ENCODE results near the gene ANXA6. TPM values are rescaled to one million over a fixed set of nuclear protein-coding genes. Genes with fewer than 3 reads are reported as not detected.

The ANXA6 gene
- total RNA-seq, 1 experiment from 2014 or later = 51.9 TPM

DNA sequence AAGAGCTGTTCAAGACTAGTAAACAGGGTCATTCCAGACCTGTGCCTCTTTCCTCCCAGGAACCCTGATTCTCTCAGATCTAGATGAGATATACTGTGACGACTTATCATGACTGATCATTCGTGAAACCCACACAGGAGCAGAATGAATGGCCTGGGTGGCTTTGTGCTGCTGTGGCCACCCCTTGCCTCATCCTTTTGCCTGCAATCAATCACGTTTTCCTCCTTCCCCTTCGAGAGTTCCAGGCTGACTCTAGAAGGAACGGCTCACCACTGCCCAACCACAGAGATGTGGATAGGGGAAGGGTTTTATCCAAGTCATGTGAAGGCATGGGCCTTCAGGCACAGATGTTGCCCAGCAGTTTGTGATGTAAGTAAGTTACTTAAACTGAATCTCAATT, 5.8 kb downstream of the ANXA6 start:
- peaks cover 5% of the 10 kb centered on the region for H3K36me3 Mint-ChIP-seq (ENCODE audit: insufficient read depth, unreplicated experiment)
- no peaks in the 10 kb centered on the region for H3K27me3 Mint-ChIP-seq (ENCODE audit: insufficient read depth, unreplicated experiment)
- intact Hi-C loops (cut with micrococcal nuclease; ENCODE audit: unreplicated experiment) = no loop called here
- Histone ChIP-seq H3K9me3 (no peaks in the 10 kb centered on the region), H3K4me3 (ENCODE audit: low read depth, low read length) (no peak overlapping the region), H3K4me1 (peaks cover 26% of the 10 kb centered on the region), H3K27me3 (replicated peaks; ENCODE audit: control insufficient read depth, insufficient read depth, low read length) (no peaks in the 10 kb centered on the region), H3K36me3 (ENCODE audit: control insufficient read depth, insufficient read depth, low read length) (no peaks in the 10 kb centered on the region; the same call in 1 of the 2 replicates)
- no TSS peak for BruUV-seq (replicated peaks)
- H3K4me1 Mint-ChIP-seq (ENCODE audit: low read depth, unreplicated experiment) = no peaks in the 10 kb centered on the region
- H3K9me3 Mint-ChIP-seq (ENCODE audit: unreplicated experiment) = no peaks in the 10 kb centered on the region
- ChIA-PET POLR2A (no interaction called here), CTCF (no interaction called here)
- DNase-seq = no peak
- TF ChIP-seq CTCF (IDR thresholded peaks at IDR 0.05; ENCODE audit: insufficient read depth in 1 of 2, low read depth in 1 of 2, low read length in 1 of 2, severe bottlenecking in 1 of 2, unreplicated experiment in 1 of 2) = no peak
- no peak overlapping the region for H3K27ac Mint-ChIP-seq (ENCODE audit: unreplicated experiment)
- no peak overlapping the region for H3K4me3 Mint-ChIP-seq (ENCODE audit: unreplicated experiment)

DNA sequence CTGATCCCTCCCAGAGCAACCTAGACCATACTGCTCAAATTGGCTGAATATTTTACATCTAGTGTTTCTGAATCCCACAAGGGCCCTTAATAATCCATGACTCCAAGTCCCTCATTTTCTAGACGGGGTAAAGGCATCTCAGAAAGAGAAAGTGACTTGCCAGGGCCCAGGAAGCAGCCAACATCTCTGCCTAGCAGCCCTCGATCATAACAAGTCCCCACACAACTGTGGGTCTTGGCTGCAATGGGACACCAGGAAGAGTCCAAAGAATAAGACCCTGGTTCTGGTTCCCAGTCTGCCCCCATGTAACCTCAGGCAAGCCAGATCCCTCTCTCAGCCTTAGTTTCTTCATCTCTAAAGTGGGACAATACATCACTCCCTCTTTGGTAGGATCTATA, 6.3 kb downstream of the ANXA6 start:
- Histone ChIP-seq H3K4me1 (peaks cover 21% of the 10 kb centered on the region), H3K27me3 (replicated peaks; ENCODE audit: control insufficient read depth, insufficient read depth, low read length) (no peaks in the 10 kb centered on the region), H3K36me3 (ENCODE audit: control insufficient read depth, insufficient read depth, low read length) (no peaks in the 10 kb centered on the region; the same call in 1 of the 2 replicates), H3K4me3 (ENCODE audit: low read depth, low read length) (no peak overlapping the region), H3K9me3 (no peaks in the 10 kb centered on the region)
- no peak for TF ChIP-seq CTCF (IDR thresholded peaks at IDR 0.05; ENCODE audit: insufficient read depth in 1 of 2, low read depth in 1 of 2, low read length in 1 of 2, severe bottlenecking in 1 of 2, unreplicated experiment in 1 of 2)
- no peak for DNase-seq
- Mint-ChIP-seq H3K4me1 (ENCODE audit: low read depth, unreplicated experiment) (no peaks in the 10 kb centered on the region), H3K9me3 (ENCODE audit: unreplicated experiment) (no peaks in the 10 kb centered on the region), H3K36me3 (ENCODE audit: insufficient read depth, unreplicated experiment) (peaks cover 5% of the 10 kb centered on the region), H3K27ac (ENCODE audit: unreplicated experiment) (no peak overlapping the region), H3K27me3 (ENCODE audit: insufficient read depth, unreplicated experiment) (no peaks in the 10 kb centered on the region), H3K4me3 (ENCODE audit: unreplicated experiment) (no peak overlapping the region)
- intact Hi-C loops (cut with micrococcal nuclease; ENCODE audit: unreplicated experiment) = no loop called here
- no TSS peak for BruUV-seq (replicated peaks)
- POLR2A ChIA-PET = no interaction called here
- CTCF ChIA-PET = interaction anchor here (0.9 to 2.0 kb wide), 3 partner anchors 14 to 25 kb away, joined by 4 to 6 read pairs (median 5); no protein-coding TSS in a partner anchor

DNA sequence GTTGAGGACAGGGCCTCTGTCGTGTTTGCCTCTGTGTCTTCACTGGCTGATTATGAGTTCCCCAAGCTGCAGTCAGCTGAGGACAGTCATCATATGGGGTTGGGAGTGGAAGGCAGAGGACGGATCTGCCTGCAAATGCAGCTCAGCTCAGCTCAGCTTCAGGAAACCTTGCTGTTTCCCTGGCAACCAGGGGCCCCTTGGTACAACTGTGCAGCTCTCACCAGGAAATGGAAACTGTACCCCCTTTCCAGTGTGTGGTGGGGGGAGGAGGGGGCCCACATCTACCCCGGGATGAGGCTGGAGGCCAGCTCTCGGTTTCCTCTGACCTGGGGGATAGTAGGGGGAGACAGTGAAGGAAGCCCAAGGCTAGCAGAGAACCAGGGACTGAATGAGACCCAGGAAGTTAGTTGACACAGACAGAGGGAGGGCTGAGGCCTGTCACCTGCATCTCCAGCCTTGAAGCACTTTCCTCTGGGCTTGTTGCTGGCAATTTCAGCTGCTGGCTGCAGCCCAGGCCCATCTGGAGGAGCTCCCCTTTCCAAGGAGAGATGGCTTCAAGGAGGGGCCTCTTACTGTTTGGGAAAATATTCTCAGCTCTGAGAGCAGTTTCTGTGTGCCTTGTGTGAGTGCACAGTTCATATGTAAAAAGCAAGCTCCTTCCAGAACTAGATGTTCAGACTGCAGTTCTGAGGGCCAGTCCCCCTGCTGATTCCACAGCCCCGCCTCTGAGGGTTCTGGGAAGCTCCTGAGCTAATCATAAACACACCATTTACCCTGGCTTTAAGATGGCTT, 6.9 kb downstream of the ANXA6 start:
- POLR2A ChIA-PET = no interaction called here

More for the DNA sequence above, 6.9 kb downstream of the ANXA6 start:
- Mint-ChIP-seq H3K27me3 (ENCODE audit: insufficient read depth, unreplicated experiment) (no peaks in the 10 kb centered on the region), H3K9me3 (ENCODE audit: unreplicated experiment) (no peaks in the 10 kb centered on the region), H3K27ac (ENCODE audit: unreplicated experiment) (peak overlapping the region; percentile 39), H3K4me1 (ENCODE audit: low read depth, unreplicated experiment) (no peaks in the 10 kb centered on the region), H3K36me3 (ENCODE audit: insufficient read depth, unreplicated experiment) (peaks cover 10% of the 10 kb centered on the region), H3K4me3 (ENCODE audit: unreplicated experiment) (no peak overlapping the region)
- no TSS peak for BruUV-seq (replicated peaks)
- Histone ChIP-seq H3K36me3 (ENCODE audit: control insufficient read depth, insufficient read depth, low read length) (no peaks in the 10 kb centered on the region; the same call in 1 of the 2 replicates), H3K9me3 (no peaks in the 10 kb centered on the region), H3K4me3 (ENCODE audit: low read depth, low read length) (no peak overlapping the region), H3K27me3 (replicated peaks; ENCODE audit: control insufficient read depth, insufficient read depth, low read length) (no peaks in the 10 kb centered on the region), H3K4me1 (peaks cover 15% of the 10 kb centered on the region)
- DNase-seq = no peak
- intact Hi-C loops (cut with micrococcal nuclease; ENCODE audit: unreplicated experiment) = no loop called here
- no peak for TF ChIP-seq CTCF (IDR thresholded peaks at IDR 0.05; ENCODE audit: insufficient read depth in 1 of 2, low read depth in 1 of 2, low read length in 1 of 2, severe bottlenecking in 1 of 2, unreplicated experiment in 1 of 2)
- CTCF ChIA-PET = interaction anchor here (0.9 to 2.0 kb wide), 3 partner anchors 14 to 25 kb away, joined by 4 to 6 read pairs (median 5); no protein-coding TSS in a partner anchor
